WERI-Rb-1 (cell line): Measurements from ENCODE around the gene TMEM63A.
A peak's percentile ranks its signal among the peaks of the same experiment; 100 is the strongest.

Experiments
- DNase-seq: peaks from one replicate; pipeline ENCODE4 v3.0.0-alpha.2; 2020
- H3K27ac ChIP-seq: fragments of 250-450 bp; sonication (Bioruptor Pico); 2 replicates; pipeline ENCODE4 v1.5.1; 2020; ENCODE audit warnings: mild to moderate bottlenecking, moderate library complexity
- H3K27me3 ChIP-seq: fragments of 250-450 bp; sonication (Bioruptor Pico); 2 replicates; pipeline ENCODE4 v1.5.1; 2021; ENCODE audit warnings: mild to moderate bottlenecking, low read depth, moderate library complexity; ENCODE audit not compliant: insufficient read depth, severe bottlenecking
- H3K36me3 ChIP-seq: fragments of 250-450 bp; sonication (Bioruptor Pico); 2 replicates; pipeline ENCODE4 v1.5.1; 2020; ENCODE audit warnings: mild to moderate bottlenecking, moderate library complexity
- H3K4me3 ChIP-seq: 2 replicates; pipeline ENCODE4 v1.5.1; 2011; ENCODE audit warnings: low read depth, mild to moderate bottlenecking, control low read depth, low read length
- H3K9me3 ChIP-seq: fragments of 250-450 bp; sonication (Bioruptor Pico); 2 replicates; pipeline ENCODE4 v1.5.1; 2021; ENCODE audit warnings: mild to moderate bottlenecking, moderate library complexity; ENCODE audit not compliant: severe bottlenecking
- TF ChIP-seq, protein P1 (sequence below): IDR thresholded peaks from 2 replicates; pipeline ENCODE4 v1.5.1; 2011; ENCODE audit warnings: low read depth, mild to moderate bottlenecking, control low read depth, inconsistent platforms, low read length

The TMEM63A gene

GRCh38 chr1:225918280-225918679 is 36.1 kb upstream of the TMEM63A start:
- no peaks in the 10 kb centered on the region for H3K9me3 ChIP-seq
- no peak overlapping the region for H3K27ac ChIP-seq
- peaks cover 3% of the 10 kb centered on the region; the same call in 1 of the 2 replicates for H3K36me3 ChIP-seq
- H3K27me3 ChIP-seq: no peaks in the 10 kb centered on the region
- H3K4me3 ChIP-seq: no peak overlapping the region
- DNase-seq: no peak
- TF ChIP-seq, protein P1, sequence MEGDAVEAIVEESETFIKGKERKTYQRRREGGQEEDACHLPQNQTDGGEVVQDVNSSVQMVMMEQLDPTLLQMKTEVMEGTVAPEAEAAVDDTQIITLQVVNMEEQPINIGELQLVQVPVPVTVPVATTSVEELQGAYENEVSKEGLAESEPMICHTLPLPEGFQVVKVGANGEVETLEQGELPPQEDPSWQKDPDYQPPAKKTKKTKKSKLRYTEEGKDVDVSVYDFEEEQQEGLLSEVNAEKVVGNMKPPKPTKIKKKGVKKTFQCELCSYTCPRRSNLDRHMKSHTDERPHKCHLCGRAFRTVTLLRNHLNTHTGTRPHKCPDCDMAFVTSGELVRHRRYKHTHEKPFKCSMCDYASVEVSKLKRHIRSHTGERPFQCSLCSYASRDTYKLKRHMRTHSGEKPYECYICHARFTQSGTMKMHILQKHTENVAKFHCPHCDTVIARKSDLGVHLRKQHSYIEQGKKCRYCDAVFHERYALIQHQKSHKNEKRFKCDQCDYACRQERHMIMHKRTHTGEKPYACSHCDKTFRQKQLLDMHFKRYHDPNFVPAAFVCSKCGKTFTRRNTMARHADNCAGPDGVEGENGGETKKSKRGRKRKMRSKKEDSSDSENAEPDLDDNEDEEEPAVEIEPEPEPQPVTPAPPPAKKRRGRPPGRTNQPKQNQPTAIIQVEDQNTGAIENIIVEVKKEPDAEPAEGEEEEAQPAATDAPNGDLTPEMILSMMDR: no peak

GRCh38 chr1:225917536-225917935 is 35.4 kb upstream of the TMEM63A start:
- DNase-seq: no peak
- H3K9me3 ChIP-seq: no peaks in the 10 kb centered on the region
- no peaks in the 10 kb centered on the region for H3K27me3 ChIP-seq
- H3K4me3 ChIP-seq: no peak overlapping the region
- TF ChIP-seq, protein P1: no peak
- H3K27ac ChIP-seq: no peak overlapping the region
- H3K36me3 ChIP-seq: peaks cover 3% of the 10 kb centered on the region; the same call in 1 of the 2 replicates

DNA sequence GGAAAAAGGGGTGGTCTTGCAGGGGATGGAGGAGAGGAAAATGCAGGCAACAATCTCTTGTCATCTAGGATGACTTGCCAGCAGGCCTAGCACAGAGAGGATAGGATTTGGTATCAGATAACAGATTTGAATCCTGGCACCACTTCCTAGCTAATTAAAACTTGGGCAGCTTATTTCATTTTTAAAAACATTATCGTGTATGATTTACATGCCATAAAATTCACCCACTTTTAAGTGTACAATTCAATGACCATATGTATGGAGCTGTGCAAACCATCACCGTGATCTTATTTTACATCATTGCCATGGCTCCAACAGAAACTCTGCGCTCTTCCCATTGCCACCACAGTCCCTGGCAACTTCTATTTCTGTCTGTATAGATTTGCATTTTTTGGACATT is 34.9 kb upstream of the TMEM63A start:
- H3K9me3 ChIP-seq: no peaks in the 10 kb centered on the region
- no peak for DNase-seq
- TF ChIP-seq, protein P1: no peak
- H3K4me3 ChIP-seq: no peak overlapping the region
- peaks cover 3% of the 10 kb centered on the region; the same call in 1 of the 2 replicates for H3K36me3 ChIP-seq
- no peak overlapping the region for H3K27ac ChIP-seq
- H3K27me3 ChIP-seq: no peaks in the 10 kb centered on the region

GRCh38 chr1:225915538-225915991 is 33.4 kb upstream of the TMEM63A start:
- DNase-seq: peak; percentile 15
- TF ChIP-seq, protein P1: no peak
- Histone ChIP-seq H3K4me3 (no peak overlapping the region), H3K27ac (no peak overlapping the region), H3K9me3 (no peaks in the 10 kb centered on the region), H3K36me3 (no peaks in the 10 kb centered on the region; the same call in 1 of the 2 replicates), H3K27me3 (no peaks in the 10 kb centered on the region)

GRCh38 chr1:225914947-225915346 is 32.8 kb upstream of the TMEM63A start:
- Histone ChIP-seq H3K27me3 (no peaks in the 10 kb centered on the region), H3K36me3 (no peaks in the 10 kb centered on the region), H3K27ac (no peak overlapping the region), H3K9me3 (no peaks in the 10 kb centered on the region), H3K4me3 (no peak overlapping the region)
- TF ChIP-seq, protein P1: no peak
- no peak for DNase-seq

GRCh38 chr1:225914391-225914790 is 32.2 kb upstream of the TMEM63A start:
- H3K4me3 ChIP-seq: no peak overlapping the region
- TF ChIP-seq, protein P1: no peak
- H3K27me3 ChIP-seq: no peaks in the 10 kb centered on the region
- no peak overlapping the region for H3K27ac ChIP-seq
- H3K36me3 ChIP-seq: no peaks in the 10 kb centered on the region
- H3K9me3 ChIP-seq: no peaks in the 10 kb centered on the region
- no peak for DNase-seq
